ENCODE measurements around the gene ADM5.

The ADM5 gene

GRCh38 chr19:49687566-49688316 is 1.7 kb upstream of the ADM5 start:
- Histone ChIP-seq H3K4me3 (replicated peaks; ENCODE audit: low read depth, low read length) (no peak overlapping the region), H3K27me3 (replicated peaks; ENCODE audit: control insufficient read depth, insufficient read depth, low read length) (no peaks in the 10 kb centered on the region), H3K36me3 (ENCODE audit: control insufficient read depth, insufficient read depth, low read length) (peaks cover 34% of the 10 kb centered on the region)
- no peak for DNase-seq (ENCODE audit: extremely low read depth, insufficient read length)
- no peak for TF ChIP-seq CTCF (IDR thresholded peaks at IDR 0.05; ENCODE audit: insufficient read depth, low read length, poor library complexity, severe bottlenecking)

- no peaks in the 10 kb centered on the region for H3K27me3 ChIP-seq (replicated peaks; ENCODE audit: control insufficient read depth, insufficient read depth, low read length)
- TF ChIP-seq CTCF (IDR thresholded peaks at IDR 0.05; ENCODE audit: insufficient read depth, low read length, poor library complexity, severe bottlenecking), result no peak
- no peak for DNase-seq (ENCODE audit: extremely low read depth, insufficient read length)
- H3K36me3 ChIP-seq (ENCODE audit: control insufficient read depth, insufficient read depth, low read length), result peaks cover 33% of the 10 kb centered on the region
- H3K4me3 ChIP-seq (replicated peaks; ENCODE audit: low read depth, low read length), result no peak overlapping the region
Observed at GRCh38 chr19:49688531-49689132, 762 bp upstream of the ADM5 start.

GRCh38 chr19:49690079-49690655 is 773 bp downstream of the ADM5 start:
- TF ChIP-seq CTCF (IDR thresholded peaks at IDR 0.05; ENCODE audit: insufficient read depth, low read length, poor library complexity, severe bottlenecking), result no peak
- Histone ChIP-seq H3K4me3 (replicated peaks; ENCODE audit: low read depth, low read length) (no peak overlapping the region), H3K36me3 (ENCODE audit: control insufficient read depth, insufficient read depth, low read length) (peaks cover 21% of the 10 kb centered on the region), H3K27me3 (replicated peaks; ENCODE audit: control insufficient read depth, insufficient read depth, low read length) (no peaks in the 10 kb centered on the region)
- no peak for DNase-seq (ENCODE audit: extremely low read depth, insufficient read length)

GRCh38 chr19:49690656-49691242 is 1.4 kb downstream of the ADM5 start, which contains the start of gene CPT1C:
TSS of gene CPT1C (plus strand) at chr19:49691116. CDS start at chr19:49692253, 1,137 bp downstream.
- DNase-seq (ENCODE audit: extremely low read depth, insufficient read length), result no peak
- no peak within 1 kb of the TSS for H3K4me3 ChIP-seq (replicated peaks; ENCODE audit: low read depth, low read length)
- H3K27me3 ChIP-seq (replicated peaks; ENCODE audit: control insufficient read depth, insufficient read depth, low read length), result no peaks in the 10 kb centered on the region
- peaks cover 19% of the 10 kb centered on the region for H3K36me3 ChIP-seq (ENCODE audit: control insufficient read depth, insufficient read depth, low read length)
- TF ChIP-seq CTCF (IDR thresholded peaks at IDR 0.05; ENCODE audit: insufficient read depth, low read length, poor library complexity, severe bottlenecking), result no peak

GRCh38 chr19:49691243-49692146 is 2.1 kb downstream of the ADM5 start:
- no peak for TF ChIP-seq CTCF (IDR thresholded peaks at IDR 0.05; ENCODE audit: insufficient read depth, low read length, poor library complexity, severe bottlenecking)
- peaks cover 15% of the 10 kb centered on the region for H3K36me3 ChIP-seq (ENCODE audit: control insufficient read depth, insufficient read depth, low read length)
- no peaks in the 10 kb centered on the region for H3K27me3 ChIP-seq (replicated peaks; ENCODE audit: control insufficient read depth, insufficient read depth, low read length)
- no peak overlapping the region for H3K4me3 ChIP-seq (replicated peaks; ENCODE audit: low read depth, low read length)
- no peak for DNase-seq (ENCODE audit: extremely low read depth, insufficient read length)
